ENCODE data around the gene PRRC2B.

PRRC2B gene

DNA sequence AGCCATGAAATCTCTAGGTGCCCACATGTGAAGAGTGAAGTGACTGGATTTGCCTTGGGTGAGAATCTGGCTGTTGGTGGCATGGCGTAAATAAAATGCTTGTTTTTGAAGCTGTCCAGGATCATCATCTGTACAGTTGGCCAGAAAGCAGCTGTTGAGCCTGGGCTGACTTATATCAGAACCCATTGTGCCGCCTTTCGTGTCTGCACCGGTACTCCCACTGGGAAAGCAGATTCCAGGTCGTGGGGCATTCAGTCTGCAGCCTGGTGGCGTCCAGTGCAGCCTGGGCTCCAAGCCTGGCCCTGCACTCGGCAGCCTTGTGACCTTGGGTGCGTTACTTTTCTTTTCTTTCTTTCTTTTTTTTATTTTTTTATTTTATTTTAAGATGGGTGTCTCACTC is 27.8 kb downstream of the PRRC2B start:
- TF ChIP-seq, protein P1, sequence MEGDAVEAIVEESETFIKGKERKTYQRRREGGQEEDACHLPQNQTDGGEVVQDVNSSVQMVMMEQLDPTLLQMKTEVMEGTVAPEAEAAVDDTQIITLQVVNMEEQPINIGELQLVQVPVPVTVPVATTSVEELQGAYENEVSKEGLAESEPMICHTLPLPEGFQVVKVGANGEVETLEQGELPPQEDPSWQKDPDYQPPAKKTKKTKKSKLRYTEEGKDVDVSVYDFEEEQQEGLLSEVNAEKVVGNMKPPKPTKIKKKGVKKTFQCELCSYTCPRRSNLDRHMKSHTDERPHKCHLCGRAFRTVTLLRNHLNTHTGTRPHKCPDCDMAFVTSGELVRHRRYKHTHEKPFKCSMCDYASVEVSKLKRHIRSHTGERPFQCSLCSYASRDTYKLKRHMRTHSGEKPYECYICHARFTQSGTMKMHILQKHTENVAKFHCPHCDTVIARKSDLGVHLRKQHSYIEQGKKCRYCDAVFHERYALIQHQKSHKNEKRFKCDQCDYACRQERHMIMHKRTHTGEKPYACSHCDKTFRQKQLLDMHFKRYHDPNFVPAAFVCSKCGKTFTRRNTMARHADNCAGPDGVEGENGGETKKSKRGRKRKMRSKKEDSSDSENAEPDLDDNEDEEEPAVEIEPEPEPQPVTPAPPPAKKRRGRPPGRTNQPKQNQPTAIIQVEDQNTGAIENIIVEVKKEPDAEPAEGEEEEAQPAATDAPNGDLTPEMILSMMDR (IDR thresholded peaks at IDR 0.05; ENCODE audit: low read depth, low read length): no peak
- H3K4me3 ChIP-seq (ENCODE audit: low read depth, low read length): no peak overlapping the region

GRCh38 chr9:131422241-131422792 is 28.4 kb downstream of the PRRC2B start:
- no peak overlapping the region for H3K4me3 ChIP-seq (ENCODE audit: low read depth, low read length)
- TF ChIP-seq, protein P1 (IDR thresholded peaks at IDR 0.05; ENCODE audit: low read depth, low read length): no peak

GRCh38 chr9:131423171-131423581 is 29.3 kb downstream of the PRRC2B start:
- TF ChIP-seq, protein P1 (IDR thresholded peaks at IDR 0.05; ENCODE audit: low read depth, low read length): no peak
- H3K4me3 ChIP-seq (ENCODE audit: low read depth, low read length): no peak overlapping the region

DNA sequence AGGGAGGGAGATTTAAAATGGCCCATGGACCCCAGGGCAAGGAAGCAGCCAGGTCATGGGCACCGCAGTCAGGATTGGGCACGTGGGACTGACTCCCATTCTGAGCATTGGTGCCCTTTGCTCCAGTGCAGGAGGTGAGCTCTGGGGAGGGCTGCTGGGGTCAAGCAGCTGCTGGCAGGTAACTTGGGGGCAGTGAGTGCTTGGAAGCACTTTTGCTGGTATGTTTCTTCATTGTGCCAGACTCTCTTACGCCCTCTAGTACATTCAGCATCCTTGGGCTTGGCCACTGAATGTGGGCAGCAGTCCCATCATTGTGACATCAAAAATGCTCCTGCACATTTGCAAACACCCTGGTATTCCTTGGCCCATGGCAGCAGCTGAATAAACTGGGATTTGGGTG is 32.7 kb downstream of the PRRC2B start:
- no peak overlapping the region for H3K4me3 ChIP-seq (ENCODE audit: low read depth, low read length)
- TF ChIP-seq, protein P1 (IDR thresholded peaks at IDR 0.05; ENCODE audit: low read depth, low read length): no peak

GRCh38 chr9:131429121-131430012 is 35.5 kb downstream of the PRRC2B start:
- TF ChIP-seq, protein P1 (IDR thresholded peaks at IDR 0.05; ENCODE audit: low read depth, low read length): no peak
- no peak overlapping the region for H3K4me3 ChIP-seq (ENCODE audit: low read depth, low read length)

DNA sequence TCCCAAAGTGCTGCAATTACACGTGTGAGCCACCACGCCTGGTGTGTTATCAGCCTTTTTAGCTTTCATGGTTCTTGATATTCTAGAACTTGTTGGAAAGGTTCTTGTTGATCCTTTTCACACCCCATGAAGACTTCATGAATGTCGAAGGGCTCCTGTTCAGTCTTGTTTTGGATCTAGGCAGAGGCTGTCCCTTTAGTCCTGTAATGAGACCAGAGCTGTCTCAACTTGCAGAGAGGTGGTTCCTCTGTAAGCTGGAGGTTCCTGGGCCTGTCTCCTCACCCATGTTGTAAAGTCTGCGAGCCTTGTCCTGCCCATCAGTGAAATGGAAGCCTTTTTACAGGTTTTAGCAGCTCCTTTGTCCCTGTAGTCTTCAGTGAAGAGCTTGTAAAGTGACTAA is 38.2 kb downstream of the PRRC2B start:
- no peak overlapping the region for H3K4me3 ChIP-seq (ENCODE audit: low read depth, low read length)
- TF ChIP-seq, protein P1 (IDR thresholded peaks at IDR 0.05; ENCODE audit: low read depth, low read length): no peak

All from WI38 (cell line).